Measurements from ENCODE around the gene AP1M2. TPM values are rescaled to one million over a fixed set of nuclear protein-coding genes. Genes with fewer than 3 reads are reported as not detected.

The AP1M2 gene
- total and polyA plus RNA-seq, 2 donors from 2014 or later, result 74.1 to 232 TPM

- peak overlapping the region; percentile 47 to 63 (median 59) for H3K4me3 ChIP-seq (ENCODE audit: low read length in 3 of 3)
- intact Hi-C loops (cut with DNase I), result no loop called here
- no peak for FAIRE-seq
Observed at GRCh38 chr19:10567656-10568055, 19.5 kb downstream of the AP1M2 start.

GRCh38 chr19:10566658-10567410 is 20.3 kb downstream of the AP1M2 start:
- Histone ChIP-seq H3K9me3 (ENCODE audit: control insufficient read depth in 2 of 3, insufficient read depth in 1 of 3, low read length in 3 of 3) (no peaks in the 10 kb centered on the region), H3K9ac (ENCODE audit: low read length in 3 of 3) (peak overlapping the region in 1 of 3 donors; percentile 61), H3K4me1 (ENCODE audit: control insufficient read depth in 2 of 3, insufficient read depth in 2 of 3, low read depth in 1 of 3, low read length in 3 of 3) (peaks cover 0 to 18% (median 14%) of the 10 kb centered on the region in 3 donors), H3K27ac (ENCODE audit: low read depth in 2 of 2, low read length in 2 of 2) (peak overlapping the region; percentile 34 to 79), H3K27me3 (ENCODE audit: control insufficient read depth, insufficient read depth, low read length) (no peaks in the 10 kb centered on the region), H3K4me3 (ENCODE audit: low read length in 3 of 3) (peak overlapping the region in 2 of 3 donors; percentile 56 to 66), H3K36me3 (ENCODE audit: control insufficient read depth in 2 of 3, insufficient read depth in 3 of 3, low read length in 3 of 3) (no peaks in the 10 kb centered on the region)
- TF ChIP-seq CTCF (IDR thresholded peaks at IDR 0.05; ENCODE audit: borderline replicate concordance, extremely low read depth, insufficient read depth), result no peak
- DNase-seq (peak in 2 of 5 donors; percentile 67 to 84), FAIRE-seq (no peak)
- intact Hi-C loops (cut with DNase I), result no loop called here

More at GRCh38 chr19:10567656-10568055, 19.5 kb downstream of the AP1M2 start:
- no peaks in the 10 kb centered on the region for H3K9me3 ChIP-seq (ENCODE audit: control insufficient read depth in 2 of 3, insufficient read depth in 1 of 3, low read length in 3 of 3)
- TF ChIP-seq CTCF (IDR thresholded peaks at IDR 0.05; ENCODE audit: borderline replicate concordance, extremely low read depth, insufficient read depth), result no peak
- peak overlapping the region in 1 of 2 donors; percentile 79 for H3K27ac ChIP-seq (ENCODE audit: low read depth in 2 of 2, low read length in 2 of 2)
- H3K36me3 ChIP-seq (ENCODE audit: control insufficient read depth in 2 of 3, insufficient read depth in 3 of 3, low read length in 3 of 3), result no peaks in the 10 kb centered on the region
- H3K27me3 ChIP-seq (ENCODE audit: control insufficient read depth, insufficient read depth, low read length), result no peaks in the 10 kb centered on the region
- H3K4me1 ChIP-seq (ENCODE audit: control insufficient read depth in 2 of 3, insufficient read depth in 2 of 3, low read depth in 1 of 3, low read length in 3 of 3), result peaks cover 0 to 18% (median 14%) of the 10 kb centered on the region in 3 donors
- DNase-seq, result no peak
- H3K9ac ChIP-seq (ENCODE audit: low read length in 3 of 3), result peak overlapping the region in 1 of 3 donors; percentile 22

- H3K36me3 ChIP-seq (ENCODE audit: control insufficient read depth in 2 of 3, insufficient read depth in 3 of 3, low read length in 3 of 3), result no peaks in the 10 kb centered on the region
- no peak for TF ChIP-seq CTCF (IDR thresholded peaks at IDR 0.05; ENCODE audit: borderline replicate concordance, extremely low read depth, insufficient read depth)
- peak overlapping the region; percentile 34 to 79 for H3K27ac ChIP-seq (ENCODE audit: low read depth in 2 of 2, low read length in 2 of 2)
- H3K27me3 ChIP-seq (ENCODE audit: control insufficient read depth, insufficient read depth, low read length), result no peaks in the 10 kb centered on the region
- intact Hi-C loops (cut with DNase I), result no loop called here
- peak overlapping the region; percentile 15 to 61 (median 43) for H3K9ac ChIP-seq (ENCODE audit: low read length in 3 of 3)
- H3K4me1 ChIP-seq (ENCODE audit: control insufficient read depth in 2 of 3, insufficient read depth in 2 of 3, low read depth in 1 of 3, low read length in 3 of 3), result peaks cover 0 to 18% (median 14%) of the 10 kb centered on the region in 3 donors
- DNase-seq (no peak), FAIRE-seq (no peak)
- H3K9me3 ChIP-seq (ENCODE audit: control insufficient read depth in 2 of 3, insufficient read depth in 1 of 3, low read length in 3 of 3), result no peaks in the 10 kb centered on the region
- H3K4me3 ChIP-seq (ENCODE audit: low read length in 3 of 3), result peak overlapping the region; percentile 56 to 66 (median 58)
Observed at GRCh38 chr19:10566408-10566657, 20.8 kb downstream of the AP1M2 start.
